IPS DF 6.9 (cell line): ENCODE results near the gene BCKDK.

Source experiments
- DNase-seq: peaks from one replicate; pipeline ENCODE4 v3.0.0-alpha.2; 2013; ENCODE audit warnings: low read depth, low spot score
- H3K27ac ChIP-seq: one replicate; pipeline ENCODE4 v1.5.1; 2013; ENCODE audit warnings: low read length, control low read depth
- H3K27me3 ChIP-seq: 2 replicates; pipeline ENCODE4 v1.6.1; 2013; ENCODE audit warnings: mild to moderate bottlenecking, low read length; ENCODE audit not compliant: control insufficient read depth, insufficient read depth
- H3K36me3 ChIP-seq: 2 replicates; pipeline ENCODE4 v1.6.1; 2013; ENCODE audit warnings: low read length; ENCODE audit not compliant: control insufficient read depth, insufficient read depth
- H3K4me1 ChIP-seq: 2 replicates; pipeline ENCODE4 v1.6.1; 2013; ENCODE audit warnings: low read length; ENCODE audit not compliant: control insufficient read depth, insufficient read depth
- H3K4me3 ChIP-seq: 2 replicates; pipeline ENCODE4 v1.5.1; 2013; ENCODE audit warnings: mild to moderate bottlenecking, low read length
- H3K9me3 ChIP-seq: 2 replicates; pipeline ENCODE4 v1.6.1; 2013; ENCODE audit warnings: low read length, inconsistent platforms; ENCODE audit not compliant: control insufficient read depth, insufficient read depth
- WGBS: extraction: QIAGEN DNeasy Blood & Tissue Kit; methylation state at CpG from one replicate; pipeline ENCODE4 v1.1.7; 2013; ENCODE audit warnings: mixed read lengths, missing lambda C conversion rate; ENCODE audit not compliant: insufficient read length, insufficient coverage; 5-methylcytosine and 5-hydroxymethylcytosine counted together

BCKDK gene

GRCh38 chr16:31080756-31081419, 27.3 kb upstream of the BCKDK start:
- Histone ChIP-seq H3K27me3 (no peaks in the 10 kb centered on the region), H3K9me3 (no peaks in the 10 kb centered on the region), H3K4me1 (no peaks in the 10 kb centered on the region), H3K36me3 (peaks cover 48% of the 10 kb centered on the region), H3K4me3 (no peak overlapping the region), H3K27ac (no peak overlapping the region)
- DNase-seq, result no peak
- no CpG with 5 or more reads among the region's 13 CpGs for WGBS

GRCh38 chr16:31081428-31082351, 26.5 kb upstream of the BCKDK start:
- Histone ChIP-seq H3K27me3 (no peaks in the 10 kb centered on the region), H3K4me3 (no peak overlapping the region), H3K36me3 (peaks cover 43% of the 10 kb centered on the region), H3K9me3 (no peaks in the 10 kb centered on the region), H3K27ac (no peak overlapping the region), H3K4me1 (no peaks in the 10 kb centered on the region)
- no CpG with 5 or more reads among the region's 26 CpGs for WGBS
- DNase-seq, result no peak

GRCh38 chr16:31082368-31083045, 25.7 kb upstream of the BCKDK start:
- Histone ChIP-seq H3K9me3 (no peaks in the 10 kb centered on the region), H3K4me3 (no peak overlapping the region), H3K27me3 (no peaks in the 10 kb centered on the region), H3K36me3 (peaks cover 36% of the 10 kb centered on the region), H3K27ac (no peak overlapping the region), H3K4me1 (no peaks in the 10 kb centered on the region)
- DNase-seq, result no peak
- no CpG with 5 or more reads among the region's 14 CpGs for WGBS

GRCh38 chr16:31083081-31083480, 25.1 kb upstream of the BCKDK start:
- Histone ChIP-seq H3K36me3 (peaks cover 31% of the 10 kb centered on the region), H3K27ac (no peak overlapping the region), H3K4me1 (no peaks in the 10 kb centered on the region), H3K4me3 (no peak overlapping the region), H3K9me3 (no peaks in the 10 kb centered on the region), H3K27me3 (no peaks in the 10 kb centered on the region)
- no peak for DNase-seq
- WGBS, result no CpG with 5 or more reads among the region's 9 CpGs

GRCh38 chr16:31083556-31083955, 24.6 kb upstream of the BCKDK start:
- peaks cover 28% of the 10 kb centered on the region for H3K36me3 ChIP-seq
- DNase-seq, result no peak
- H3K27me3 ChIP-seq, result no peaks in the 10 kb centered on the region
- no peak overlapping the region for H3K27ac ChIP-seq
- no peak overlapping the region for H3K4me3 ChIP-seq
- no CpG with 5 or more reads among the region's 5 CpGs for WGBS
- no peaks in the 10 kb centered on the region for H3K4me1 ChIP-seq
- H3K9me3 ChIP-seq, result no peaks in the 10 kb centered on the region

GRCh38 chr16:31083981-31084380, 24.2 kb upstream of the BCKDK start:
- no peak overlapping the region for H3K27ac ChIP-seq
- no peak for DNase-seq
- H3K4me3 ChIP-seq, result no peak overlapping the region
- WGBS, result no CpG with 5 or more reads among the region's 13 CpGs
- H3K27me3 ChIP-seq, result no peaks in the 10 kb centered on the region
- H3K9me3 ChIP-seq, result no peaks in the 10 kb centered on the region
- peaks cover 24% of the 10 kb centered on the region for H3K36me3 ChIP-seq
- H3K4me1 ChIP-seq, result no peaks in the 10 kb centered on the region

- H3K4me3 ChIP-seq, result no peak overlapping the region
- H3K9me3 ChIP-seq, result no peaks in the 10 kb centered on the region
- WGBS, result no CpG with 5 or more reads among the region's 16 CpGs
- no peak for DNase-seq
- H3K27ac ChIP-seq, result no peak overlapping the region
- no peaks in the 10 kb centered on the region for H3K4me1 ChIP-seq
- no peaks in the 10 kb centered on the region for H3K27me3 ChIP-seq
- peaks cover 21% of the 10 kb centered on the region for H3K36me3 ChIP-seq
These were observed 23.4 kb upstream of the BCKDK start for GRCh38 chr16:31084584-31085302.

GRCh38 chr16:31085411-31085810, 22.8 kb upstream of the BCKDK start:
- no CpG with 5 or more reads among the region's 8 CpGs for WGBS
- no peaks in the 10 kb centered on the region for H3K9me3 ChIP-seq
- H3K4me3 ChIP-seq, result no peak overlapping the region
- H3K36me3 ChIP-seq, result peaks cover 16% of the 10 kb centered on the region
- no peaks in the 10 kb centered on the region for H3K4me1 ChIP-seq
- no peak overlapping the region for H3K27ac ChIP-seq
- H3K27me3 ChIP-seq, result no peaks in the 10 kb centered on the region
- DNase-seq, result no peak

GRCh38 chr16:31085873-31086628, 22.1 kb upstream of the BCKDK start:
- H3K27me3 ChIP-seq, result no peaks in the 10 kb centered on the region
- no peak overlapping the region for H3K27ac ChIP-seq
- H3K36me3 ChIP-seq, result peaks cover 15% of the 10 kb centered on the region
- no peak for DNase-seq
- H3K9me3 ChIP-seq, result no peaks in the 10 kb centered on the region
- H3K4me3 ChIP-seq, result no peak overlapping the region; the same call in 1 of the 2 replicates
- WGBS, result no CpG with 5 or more reads among the region's 18 CpGs
- H3K4me1 ChIP-seq, result no peaks in the 10 kb centered on the region
